SU-DHL-6 (cell line): ENCODE data around the gene RECQL.
"Not testable (repeated sequence)": the region's sequence is repeated elsewhere in the genome, so short reads cannot be mapped to it uniquely, and the experiment has no call there.

Experiments
- H2AFZ ChIP-seq: fragments of 200-600 bp; sonication (generic); 2 replicates; pipeline ENCODE4 v1.6.1; 2014; ENCODE audit warnings: low read depth, mild to moderate bottlenecking, moderate library complexity, mixed read lengths, antibody characterized with exemption, low read length; ENCODE audit not compliant: severe bottlenecking
- H3F3A ChIP-seq: fragments of 200-600 bp; shearing (Covaris generic); 2 replicates; pipeline ENCODE4 v1.6.0; 2016; ENCODE audit warnings: antibody characterized with exemption, mild to moderate bottlenecking; ENCODE audit not compliant: insufficient read depth
- H3K27ac ChIP-seq: fragments of 200-600 bp; sonication (generic); 2 replicates; pipeline ENCODE4 v1.5.1; 2016; ENCODE audit warnings: low read depth, mild to moderate bottlenecking, low read length, moderate library complexity, mixed read lengths
- H3K27me3 ChIP-seq: fragments of 200-600 bp; sonication (generic), shearing (Covaris generic); 2 replicates; pipeline ENCODE4 v1.6.0; 2014; ENCODE audit warnings: mild to moderate bottlenecking, low read length
- H3K36me3 ChIP-seq: fragments of 200-600 bp; sonication (generic); 2 replicates; pipeline ENCODE4 v1.6.1; 2014; ENCODE audit warnings: mild to moderate bottlenecking, low read length, mixed read lengths
- H3K4me2 ChIP-seq: fragments of 300-600, 200-600 bp; shearing (Covaris generic), sonication (generic); 2 replicates; pipeline ENCODE4 v1.6.0; 2014; ENCODE audit warnings: low read length, low read depth, mild to moderate bottlenecking; ENCODE audit not compliant: poor library complexity, severe bottlenecking
- H3K4me3 ChIP-seq: fragments of 200-600 bp; sonication (generic); 2 replicates; pipeline ENCODE4 v1.5.1; 2014; ENCODE audit warnings: antibody characterized with exemption, low read length, mild to moderate bottlenecking, mixed read lengths; ENCODE audit not compliant: insufficient read depth, poor library complexity, severe bottlenecking
- H3K79me2 ChIP-seq: fragments of 200-600 bp; sonication (generic); 2 replicates; pipeline ENCODE4 v1.6.1; 2014; ENCODE audit warnings: mild to moderate bottlenecking, low read length, moderate library complexity; ENCODE audit not compliant: insufficient read depth
- H3K9ac ChIP-seq: fragments of 200-600 bp; sonication (generic); 2 replicates; pipeline ENCODE4 v1.7.0; 2014; ENCODE audit warnings: mild to moderate bottlenecking, low read length
- H3K9me2 ChIP-seq: fragments of 200-600 bp; sonication (generic); replicated peaks from 2 replicates; pipeline ENCODE4 v1.6.1; 2014; ENCODE audit warnings: low read length; ENCODE audit not compliant: insufficient read depth
- H3K9me3 ChIP-seq: fragments of 200-600 bp; sonication (generic); 2 replicates; pipeline ENCODE4 v1.6.1; 2014; ENCODE audit warnings: low read length, mixed read lengths; ENCODE audit not compliant: insufficient read depth
- H4K20me1 ChIP-seq: fragments of 200-600 bp; sonication (generic); 2 replicates; pipeline ENCODE4 v1.6.1; 2014; ENCODE audit warnings: low read depth, mild to moderate bottlenecking, antibody characterized with exemption, low read length, moderate library complexity, mixed read lengths
- EZH2phosphoT487 ChIP-seq: fragments of 200-600 bp; sonication (generic), shearing (Covaris generic); conservative IDR thresholded peaks from 2 replicates; pipeline ENCODE4 v1.6.1; 2018; ENCODE audit warnings: mild to moderate bottlenecking, antibody characterized with exemption, low read length, moderate library complexity, mixed read lengths
- TF ChIP-seq, protein P1 (sequence below): fragments of 200-600 bp; sonication (generic); IDR thresholded peaks from one replicate; pipeline ENCODE4 v1.5.1; 2017; ENCODE audit warnings: antibody characterized with exemption, mild to moderate bottlenecking, low read length, moderate library complexity; ENCODE audit not compliant: insufficient read depth, poor library complexity, severe bottlenecking

The RECQL gene

DNA sequence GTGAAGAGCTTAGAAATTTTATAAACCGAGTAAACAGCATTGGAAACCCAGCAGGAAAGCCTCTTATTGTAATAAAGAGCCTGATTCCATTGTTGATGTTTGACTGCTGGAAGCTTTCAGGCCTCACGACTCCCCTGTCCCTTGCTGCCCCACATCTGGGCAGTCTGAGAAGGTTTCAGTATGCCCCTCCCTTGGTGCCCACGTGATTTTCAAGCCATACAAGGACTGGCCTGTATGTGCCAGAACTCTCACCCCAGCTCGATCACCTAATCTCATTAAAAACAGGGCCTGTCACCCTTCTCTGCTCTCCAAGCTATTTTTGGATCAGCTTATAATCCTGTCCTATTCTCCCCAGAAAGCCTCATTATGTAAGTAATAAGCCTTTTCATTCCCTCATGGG lies 71.4 kb downstream of the RECQL start:
- H3K79me2 ChIP-seq: no peaks in the 10 kb centered on the region
- no peaks in the 10 kb centered on the region for H3K27me3 ChIP-seq
- no peak overlapping the region for H3K9ac ChIP-seq
- H4K20me1 ChIP-seq: no peaks in the 10 kb centered on the region
- no peak for TF ChIP-seq EZH2phosphoT487
- TF ChIP-seq, protein P1, sequence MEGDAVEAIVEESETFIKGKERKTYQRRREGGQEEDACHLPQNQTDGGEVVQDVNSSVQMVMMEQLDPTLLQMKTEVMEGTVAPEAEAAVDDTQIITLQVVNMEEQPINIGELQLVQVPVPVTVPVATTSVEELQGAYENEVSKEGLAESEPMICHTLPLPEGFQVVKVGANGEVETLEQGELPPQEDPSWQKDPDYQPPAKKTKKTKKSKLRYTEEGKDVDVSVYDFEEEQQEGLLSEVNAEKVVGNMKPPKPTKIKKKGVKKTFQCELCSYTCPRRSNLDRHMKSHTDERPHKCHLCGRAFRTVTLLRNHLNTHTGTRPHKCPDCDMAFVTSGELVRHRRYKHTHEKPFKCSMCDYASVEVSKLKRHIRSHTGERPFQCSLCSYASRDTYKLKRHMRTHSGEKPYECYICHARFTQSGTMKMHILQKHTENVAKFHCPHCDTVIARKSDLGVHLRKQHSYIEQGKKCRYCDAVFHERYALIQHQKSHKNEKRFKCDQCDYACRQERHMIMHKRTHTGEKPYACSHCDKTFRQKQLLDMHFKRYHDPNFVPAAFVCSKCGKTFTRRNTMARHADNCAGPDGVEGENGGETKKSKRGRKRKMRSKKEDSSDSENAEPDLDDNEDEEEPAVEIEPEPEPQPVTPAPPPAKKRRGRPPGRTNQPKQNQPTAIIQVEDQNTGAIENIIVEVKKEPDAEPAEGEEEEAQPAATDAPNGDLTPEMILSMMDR: no peak
- no peaks in the 10 kb centered on the region for H3F3A ChIP-seq
- no peaks in the 10 kb centered on the region for H3K9me2 ChIP-seq
- no peak overlapping the region for H3K4me2 ChIP-seq
- H2AFZ ChIP-seq: peak overlapping the region; percentile 31
- H3K36me3 ChIP-seq: no peaks in the 10 kb centered on the region; the same call in 1 of the 2 replicates
- H3K4me3 ChIP-seq: no peak overlapping the region
- H3K9me3 ChIP-seq: no peaks in the 10 kb centered on the region
- H3K27ac ChIP-seq: no peak overlapping the region

DNA sequence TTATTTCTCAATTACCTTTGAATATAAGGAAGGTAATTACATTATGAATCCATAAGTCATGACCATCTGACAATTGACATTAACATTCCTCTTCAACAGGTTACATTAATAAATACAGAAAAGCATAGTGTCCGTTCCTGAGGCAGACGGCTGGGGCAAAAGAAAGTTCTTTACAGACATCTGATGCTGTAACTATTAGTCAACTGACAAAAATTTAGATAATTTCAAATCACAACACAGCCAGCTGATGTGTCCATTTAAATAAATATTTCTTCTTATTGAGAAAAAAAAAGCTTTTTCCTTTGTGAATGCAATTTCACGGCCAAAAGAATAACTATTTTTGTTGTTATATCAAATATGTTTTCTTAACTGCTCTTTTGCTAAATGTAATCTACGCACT lies 73.2 kb downstream of the RECQL start:
- Histone ChIP-seq H3K9me2 (no peaks in the 10 kb centered on the region), H3K4me3 (no peak overlapping the region), H4K20me1 (no peaks in the 10 kb centered on the region), H3K9ac (no peak overlapping the region), H3K27me3 (no peaks in the 10 kb centered on the region), H3K9me3 (no peaks in the 10 kb centered on the region), H3K36me3 (no peaks in the 10 kb centered on the region; the same call in 1 of the 2 replicates), H3K4me2 (no peak overlapping the region), H2AFZ (no peak overlapping the region), H3F3A (no peaks in the 10 kb centered on the region), H3K27ac (no peak overlapping the region), H3K79me2 (no peaks in the 10 kb centered on the region)
- TF ChIP-seq, protein P1: no peak
- TF ChIP-seq EZH2phosphoT487: no peak

DNA sequence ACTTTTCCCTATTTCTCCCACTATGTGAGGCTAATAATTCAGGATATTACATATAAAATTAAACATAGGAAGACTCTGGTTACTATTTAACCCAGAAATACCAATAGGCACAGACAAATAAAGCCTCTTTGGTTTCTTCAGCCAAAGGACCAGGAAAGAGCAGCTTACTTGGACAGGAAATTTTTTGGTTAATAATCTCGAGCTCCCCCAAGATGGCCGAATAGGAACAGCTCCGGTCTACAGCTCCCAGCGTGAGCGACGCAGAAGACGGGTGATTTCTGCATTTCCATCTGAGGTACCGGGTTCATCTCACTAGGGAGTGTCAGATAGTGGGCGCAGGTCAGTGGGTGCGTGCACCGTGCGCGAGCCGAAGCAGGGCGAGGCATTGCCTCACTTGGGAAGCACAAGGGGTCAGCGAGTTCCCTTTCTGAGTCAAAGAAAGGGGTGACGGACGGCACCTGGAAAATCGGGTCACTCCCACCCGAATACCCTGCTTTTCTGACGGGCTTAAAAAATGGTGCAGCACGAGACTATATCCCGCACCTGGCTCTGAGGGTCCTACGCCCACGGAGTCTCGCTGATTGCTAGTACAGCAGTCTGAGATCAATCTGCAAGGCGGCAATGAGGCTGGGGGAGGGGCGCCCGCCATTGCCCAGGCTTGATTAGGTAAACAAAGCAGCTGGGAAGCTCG lies 82.3 kb downstream of the RECQL start:
- H3K4me3 ChIP-seq, H3K36me3 ChIP-seq, H3K4me2 ChIP-seq, H3K27ac ChIP-seq, H4K20me1 ChIP-seq, H3F3A ChIP-seq, H3K9ac ChIP-seq, H3K79me2 ChIP-seq, H3K27me3 ChIP-seq, H2AFZ ChIP-seq, H3K9me3 ChIP-seq, H3K9me2 ChIP-seq: not testable (repeated sequence)
